Measurements from ENCODE around the gene AQP1.

Gene AQP1

GRCh38 chr7:30932562-30932961 is 20.9 kb downstream of the AQP1 start:
- DNase-seq (ENCODE audit: low read depth), result no peak
- TF ChIP-seq, protein P1, sequence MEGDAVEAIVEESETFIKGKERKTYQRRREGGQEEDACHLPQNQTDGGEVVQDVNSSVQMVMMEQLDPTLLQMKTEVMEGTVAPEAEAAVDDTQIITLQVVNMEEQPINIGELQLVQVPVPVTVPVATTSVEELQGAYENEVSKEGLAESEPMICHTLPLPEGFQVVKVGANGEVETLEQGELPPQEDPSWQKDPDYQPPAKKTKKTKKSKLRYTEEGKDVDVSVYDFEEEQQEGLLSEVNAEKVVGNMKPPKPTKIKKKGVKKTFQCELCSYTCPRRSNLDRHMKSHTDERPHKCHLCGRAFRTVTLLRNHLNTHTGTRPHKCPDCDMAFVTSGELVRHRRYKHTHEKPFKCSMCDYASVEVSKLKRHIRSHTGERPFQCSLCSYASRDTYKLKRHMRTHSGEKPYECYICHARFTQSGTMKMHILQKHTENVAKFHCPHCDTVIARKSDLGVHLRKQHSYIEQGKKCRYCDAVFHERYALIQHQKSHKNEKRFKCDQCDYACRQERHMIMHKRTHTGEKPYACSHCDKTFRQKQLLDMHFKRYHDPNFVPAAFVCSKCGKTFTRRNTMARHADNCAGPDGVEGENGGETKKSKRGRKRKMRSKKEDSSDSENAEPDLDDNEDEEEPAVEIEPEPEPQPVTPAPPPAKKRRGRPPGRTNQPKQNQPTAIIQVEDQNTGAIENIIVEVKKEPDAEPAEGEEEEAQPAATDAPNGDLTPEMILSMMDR (IDR thresholded peaks at IDR 0.05; ENCODE audit: insufficient read depth, low read depth, low read length, missing control alignments), result no peak
- no peak overlapping the region for H3K4me3 ChIP-seq (ENCODE audit: low read length)

GRCh38 chr7:30933124-30933974 is 21.7 kb downstream of the AQP1 start:
- no peak for DNase-seq (ENCODE audit: low read depth)
- H3K4me3 ChIP-seq (ENCODE audit: low read length), result no peak overlapping the region
- TF ChIP-seq, protein P1 (IDR thresholded peaks at IDR 0.05; ENCODE audit: insufficient read depth, low read depth, low read length, missing control alignments), result no peak

GRCh38 chr7:30934225-30934624 is 22.6 kb downstream of the AQP1 start:
- no peak for DNase-seq (ENCODE audit: low read depth)
- H3K4me3 ChIP-seq (ENCODE audit: low read length), result no peak overlapping the region
- TF ChIP-seq, protein P1 (IDR thresholded peaks at IDR 0.05; ENCODE audit: insufficient read depth, low read depth, low read length, missing control alignments), result no peak

GRCh38 chr7:30934732-30935568 is 23.3 kb downstream of the AQP1 start:
- TF ChIP-seq, protein P1 (IDR thresholded peaks at IDR 0.05; ENCODE audit: insufficient read depth, low read depth, low read length, missing control alignments), result no peak
- no peak overlapping the region for H3K4me3 ChIP-seq (ENCODE audit: low read length)
- no peak for DNase-seq (ENCODE audit: low read depth)

GRCh38 chr7:30935569-30935877 is 23.9 kb downstream of the AQP1 start:
- H3K4me3 ChIP-seq (ENCODE audit: low read length), result no peak overlapping the region
- TF ChIP-seq, protein P1 (IDR thresholded peaks at IDR 0.05; ENCODE audit: insufficient read depth, low read depth, low read length, missing control alignments), result no peak
- DNase-seq (ENCODE audit: low read depth), result no peak

GRCh38 chr7:30936650-30937245 is 25.1 kb downstream of the AQP1 start:
- DNase-seq (ENCODE audit: low read depth), result no peak
- no peak overlapping the region for H3K4me3 ChIP-seq (ENCODE audit: low read length)
- TF ChIP-seq, protein P1 (IDR thresholded peaks at IDR 0.05; ENCODE audit: insufficient read depth, low read depth, low read length, missing control alignments), result no peak
